ENCODE results near the gene HDGFL3. TPM values are rescaled to one million over a fixed set of nuclear protein-coding genes. Genes with fewer than 3 reads are reported as not detected.

Gene HDGFL3
- total RNA-seq, 1 experiment from 2014 or later = 34.1 TPM

DNA sequence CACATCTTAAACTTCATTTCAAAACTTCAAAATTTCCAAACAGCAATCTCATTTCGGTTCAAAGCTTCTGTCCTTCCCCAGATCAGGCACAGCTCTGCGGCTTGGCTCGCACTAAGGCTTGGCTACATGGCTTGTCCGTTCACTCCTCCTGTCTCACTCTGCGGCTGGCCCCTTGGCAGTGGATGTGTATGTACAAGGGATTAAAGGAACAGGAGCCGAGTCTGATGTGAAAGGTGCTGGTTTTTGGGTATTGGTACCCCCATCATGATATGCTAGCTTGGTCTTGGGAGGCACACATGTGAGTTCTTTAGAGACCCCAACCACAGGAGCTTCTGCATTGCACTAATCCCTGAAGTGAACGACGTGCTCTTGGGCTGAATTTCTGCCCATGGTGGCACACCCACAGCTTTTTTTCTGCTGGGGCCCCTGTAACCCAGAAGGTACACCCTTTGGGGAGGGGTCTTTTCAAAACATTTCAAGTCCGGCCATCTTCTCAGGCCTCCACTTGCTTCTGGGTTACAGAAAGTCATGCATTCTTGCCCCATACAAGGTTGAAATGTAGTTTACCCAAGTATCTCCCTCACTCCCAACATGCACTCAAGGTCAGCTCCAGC lies 87.5 kb downstream of the HDGFL3 start:
- Histone ChIP-seq H3K4me3 (ENCODE audit: low read depth in 2 of 2, low read length in 2 of 2) (no peak overlapping the region), H3K36me3 (ENCODE audit: control insufficient read depth, insufficient read depth, low read length) (no peaks in the 10 kb centered on the region), H3K27me3 (ENCODE audit: control insufficient read depth, insufficient read depth, low read length) (no peaks in the 10 kb centered on the region), H3K27ac (ENCODE audit: low read length) (no peak overlapping the region), H3K9me3 (ENCODE audit: control insufficient read depth, insufficient read depth, low read depth, low read length) (no peaks in the 10 kb centered on the region), H3K4me1 (ENCODE audit: control insufficient read depth, insufficient read depth, low read length) (no peaks in the 10 kb centered on the region)
- CTCF ChIA-PET = no interaction called here
- DNase-seq (ENCODE audit: low read depth, low spot score) (no peak), ATAC-seq (no peak)
- intact Hi-C loops (cut with micrococcal nuclease; ENCODE audit: unreplicated experiment) (no loop called here), in situ Hi-C loops (cut with HindIII; ENCODE audit: low pct_unique_long_range_greater_than_20kb, low sequenced_read_pairs) (no loop called here)
- BruUV-seq (replicated peaks) = TSS peak; percentile 59
- TF ChIP-seq REST (IDR thresholded peaks at IDR 0.05; ENCODE audit: insufficient read depth in 1 of 2, low read depth in 2 of 2, low read length in 1 of 2) (no peak), CTCF (IDR thresholded peaks at IDR 0.05) (no peak), POLR2AphosphoS5 (IDR thresholded peaks at IDR 0.05; ENCODE audit: low read depth, low read length) (no peak), TCF7L2 (IDR thresholded peaks at IDR 0.05; ENCODE audit: low read depth, low read length) (no peak), SIN3A (IDR thresholded peaks at IDR 0.05; ENCODE audit: borderline replicate concordance, insufficient read depth, low read depth, low read length) (no peak)
- POLR2A ChIA-PET = no interaction called here

DNA sequence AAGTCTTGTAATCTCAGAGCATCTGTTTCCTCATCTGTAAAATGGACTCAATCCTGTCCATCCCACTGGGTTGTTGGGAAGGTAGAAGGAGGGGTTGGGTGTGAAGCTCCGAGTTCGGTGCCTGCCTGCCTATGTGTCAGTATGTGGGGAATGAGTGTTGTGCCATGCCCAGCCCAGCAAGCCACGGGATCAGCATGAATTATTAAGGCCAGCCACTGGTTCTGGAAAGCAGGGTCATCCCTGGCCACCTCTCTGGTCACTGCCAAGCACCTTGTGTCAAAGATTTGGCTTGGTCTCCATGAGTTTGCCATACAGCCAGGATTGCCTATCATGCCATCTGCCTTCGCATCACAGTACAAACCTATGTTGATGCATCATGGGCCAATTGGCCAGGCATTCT lies 88.7 kb downstream of the HDGFL3 start:
- BruUV-seq (replicated peaks) = no TSS peak
- intact Hi-C loops (cut with micrococcal nuclease; ENCODE audit: unreplicated experiment) = no loop called here
- no peaks in the 10 kb centered on the region for H3K36me3 ChIP-seq (ENCODE audit: control insufficient read depth, insufficient read depth, low read length)
- no peaks in the 10 kb centered on the region for H3K9me3 ChIP-seq (ENCODE audit: control insufficient read depth, insufficient read depth, low read depth, low read length)
- in situ Hi-C loops (cut with HindIII; ENCODE audit: low pct_unique_long_range_greater_than_20kb, low sequenced_read_pairs) = no loop called here
- no peak overlapping the region for H3K27ac ChIP-seq (ENCODE audit: low read length)
- TF ChIP-seq POLR2AphosphoS5 (IDR thresholded peaks at IDR 0.05; ENCODE audit: low read depth, low read length) (no peak), SIN3A (IDR thresholded peaks at IDR 0.05; ENCODE audit: borderline replicate concordance, insufficient read depth, low read depth, low read length) (no peak), REST (IDR thresholded peaks at IDR 0.05; ENCODE audit: insufficient read depth in 1 of 2, low read depth in 2 of 2, low read length in 1 of 2) (no peak), CTCF (IDR thresholded peaks at IDR 0.05) (no peak), TCF7L2 (IDR thresholded peaks at IDR 0.05; ENCODE audit: low read depth, low read length) (no peak)
- no peak overlapping the region for H3K4me3 ChIP-seq (ENCODE audit: low read depth in 2 of 2, low read length in 2 of 2)
- no peaks in the 10 kb centered on the region for H3K27me3 ChIP-seq (ENCODE audit: control insufficient read depth, insufficient read depth, low read length)
- ATAC-seq (no peak), DNase-seq (ENCODE audit: low read depth, low spot score) (no peak)
- POLR2A ChIA-PET = no interaction called here
- CTCF ChIA-PET = no interaction called here
- H3K4me1 ChIP-seq (ENCODE audit: control insufficient read depth, insufficient read depth, low read length) = no peaks in the 10 kb centered on the region

Measured in Panc1 (cell line).